Measurements from ENCODE around the gene TOP3A.

The TOP3A gene

DNA sequence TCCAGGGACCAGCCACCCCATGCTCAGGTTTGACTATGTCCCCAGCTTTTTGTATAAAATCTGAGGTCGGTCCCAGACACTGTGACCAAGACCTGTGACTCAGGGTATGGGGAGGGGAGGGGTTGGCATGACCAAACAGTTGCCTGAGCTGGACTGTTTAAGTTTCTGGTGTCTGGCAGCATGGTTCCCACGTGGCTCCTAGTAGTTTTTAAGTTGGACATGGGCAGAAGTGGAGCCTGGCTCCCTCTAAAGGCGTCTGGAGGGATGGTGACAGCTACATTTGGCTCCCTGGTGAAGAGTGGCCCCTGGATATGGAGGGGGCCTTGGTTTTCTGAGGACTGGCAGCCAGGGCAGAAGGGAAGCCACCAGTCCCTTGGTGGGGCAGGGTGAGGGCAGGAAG lies 8.2 kb upstream of the TOP3A start:
- TF ChIP-seq EGR1 (IDR thresholded peaks at IDR 0.05) (no peak), CREB1 (IDR thresholded peaks at IDR 0.05; ENCODE audit: low read depth) (no peak), TAF1 (IDR thresholded peaks at IDR 0.05; ENCODE audit: low read depth) (no peak), RAD21 (IDR thresholded peaks at IDR 0.05; ENCODE audit: low read depth) (no peak)
- TF ChIP-seq, protein P1, sequence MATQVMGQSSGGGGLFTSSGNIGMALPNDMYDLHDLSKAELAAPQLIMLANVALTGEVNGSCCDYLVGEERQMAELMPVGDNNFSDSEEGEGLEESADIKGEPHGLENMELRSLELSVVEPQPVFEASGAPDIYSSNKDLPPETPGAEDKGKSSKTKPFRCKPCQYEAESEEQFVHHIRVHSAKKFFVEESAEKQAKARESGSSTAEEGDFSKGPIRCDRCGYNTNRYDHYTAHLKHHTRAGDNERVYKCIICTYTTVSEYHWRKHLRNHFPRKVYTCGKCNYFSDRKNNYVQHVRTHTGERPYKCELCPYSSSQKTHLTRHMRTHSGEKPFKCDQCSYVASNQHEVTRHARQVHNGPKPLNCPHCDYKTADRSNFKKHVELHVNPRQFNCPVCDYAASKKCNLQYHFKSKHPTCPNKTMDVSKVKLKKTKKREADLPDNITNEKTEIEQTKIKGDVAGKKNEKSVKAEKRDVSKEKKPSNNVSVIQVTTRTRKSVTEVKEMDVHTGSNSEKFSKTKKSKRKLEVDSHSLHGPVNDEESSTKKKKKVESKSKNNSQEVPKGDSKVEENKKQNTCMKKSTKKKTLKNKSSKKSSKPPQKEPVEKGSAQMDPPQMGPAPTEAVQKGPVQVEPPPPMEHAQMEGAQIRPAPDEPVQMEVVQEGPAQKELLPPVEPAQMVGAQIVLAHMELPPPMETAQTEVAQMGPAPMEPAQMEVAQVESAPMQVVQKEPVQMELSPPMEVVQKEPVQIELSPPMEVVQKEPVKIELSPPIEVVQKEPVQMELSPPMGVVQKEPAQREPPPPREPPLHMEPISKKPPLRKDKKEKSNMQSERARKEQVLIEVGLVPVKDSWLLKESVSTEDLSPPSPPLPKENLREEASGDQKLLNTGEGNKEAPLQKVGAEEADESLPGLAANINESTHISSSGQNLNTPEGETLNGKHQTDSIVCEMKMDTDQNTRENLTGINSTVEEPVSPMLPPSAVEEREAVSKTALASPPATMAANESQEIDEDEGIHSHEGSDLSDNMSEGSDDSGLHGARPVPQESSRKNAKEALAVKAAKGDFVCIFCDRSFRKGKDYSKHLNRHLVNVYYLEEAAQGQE (IDR thresholded peaks at IDR 0.05; ENCODE audit: low read depth), result no peak
- TF ChIP-seq, protein P2, sequence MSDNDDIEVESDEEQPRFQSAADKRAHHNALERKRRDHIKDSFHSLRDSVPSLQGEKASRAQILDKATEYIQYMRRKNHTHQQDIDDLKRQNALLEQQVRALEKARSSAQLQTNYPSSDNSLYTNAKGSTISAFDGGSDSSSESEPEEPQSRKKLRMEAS (IDR thresholded peaks at IDR 0.05), result no peak
- TF ChIP-seq, protein P3, sequence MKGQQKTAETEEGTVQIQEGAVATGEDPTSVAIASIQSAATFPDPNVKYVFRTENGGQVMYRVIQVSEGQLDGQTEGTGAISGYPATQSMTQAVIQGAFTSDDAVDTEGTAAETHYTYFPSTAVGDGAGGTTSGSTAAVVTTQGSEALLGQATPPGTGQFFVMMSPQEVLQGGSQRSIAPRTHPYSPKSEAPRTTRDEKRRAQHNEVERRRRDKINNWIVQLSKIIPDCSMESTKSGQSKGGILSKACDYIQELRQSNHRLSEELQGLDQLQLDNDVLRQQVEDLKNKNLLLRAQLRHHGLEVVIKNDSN (IDR thresholded peaks at IDR 0.05), result no peak

DNA sequence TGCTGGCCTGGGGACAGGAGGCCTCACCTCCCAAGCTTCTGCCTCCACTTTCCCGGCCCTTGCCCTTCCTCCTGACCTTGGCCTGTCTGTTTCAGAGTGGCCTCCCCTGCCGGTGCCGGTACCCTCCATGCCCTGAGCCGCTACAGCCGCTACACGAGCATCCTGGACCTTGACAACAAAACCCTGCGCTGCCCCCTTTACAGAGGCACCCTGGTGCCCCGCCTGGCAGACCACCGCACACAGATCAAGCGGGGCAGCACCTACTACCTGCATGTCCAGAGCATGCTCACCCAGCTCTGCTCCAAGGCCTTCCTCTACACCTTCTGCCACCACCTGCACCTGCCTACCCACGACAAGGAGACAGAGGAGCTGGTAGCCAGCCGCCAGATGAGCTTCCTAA lies 7.7 kb upstream of the TOP3A start:
- no peak for TF ChIP-seq CREB1 (IDR thresholded peaks at IDR 0.05; ENCODE audit: low read depth)
- TF ChIP-seq, protein P1 (IDR thresholded peaks at IDR 0.05; ENCODE audit: low read depth), result no peak
- TF ChIP-seq FOXM1 (IDR thresholded peaks at IDR 0.05; ENCODE audit: borderline replicate concordance, low read depth), result no peak
- TF ChIP-seq NFIC (IDR thresholded peaks at IDR 0.05), result no peak
- no peak for TF ChIP-seq EGR1 (IDR thresholded peaks at IDR 0.05)
- TF ChIP-seq TEAD4 (IDR thresholded peaks at IDR 0.05), result no peak
- no peak for TF ChIP-seq EP300 (IDR thresholded peaks at IDR 0.05; ENCODE audit: borderline replicate concordance)
- TF ChIP-seq, protein P3 (IDR thresholded peaks at IDR 0.05), result no peak
- no peak for TF ChIP-seq RAD21 (IDR thresholded peaks at IDR 0.05; ENCODE audit: low read depth)

DNA sequence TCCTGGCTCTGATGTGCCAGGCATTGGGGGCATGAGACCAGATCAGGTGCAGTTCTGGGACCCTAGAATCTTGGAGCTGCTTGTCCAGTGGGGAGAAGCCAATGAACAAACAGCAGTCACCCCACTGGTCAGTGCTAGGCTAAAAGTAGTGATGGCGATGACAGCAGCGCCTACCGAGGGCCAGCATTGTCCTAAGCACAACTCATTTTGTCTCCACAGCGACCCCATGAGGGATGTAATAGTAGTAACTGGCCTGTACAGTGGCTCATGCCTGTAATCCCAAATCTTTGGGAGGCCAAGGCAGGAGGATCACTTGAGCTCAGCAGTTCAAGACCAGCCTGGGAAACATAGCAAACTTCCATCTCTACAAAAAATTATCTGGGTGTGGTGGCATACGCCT lies 6.5 kb upstream of the TOP3A start:
- TF ChIP-seq YY1 (IDR thresholded peaks at IDR 0.05; ENCODE audit: low read depth) (no peak), NFIC (IDR thresholded peaks at IDR 0.05) (no peak), ZBTB7A (IDR thresholded peaks at IDR 0.05; ENCODE audit: low read depth) (no peak), EP300 (IDR thresholded peaks at IDR 0.05; ENCODE audit: borderline replicate concordance) (no peak), RAD21 (IDR thresholded peaks at IDR 0.05; ENCODE audit: low read depth) (no peak), CEBPB (IDR thresholded peaks at IDR 0.05) (no peak), TEAD4 (IDR thresholded peaks at IDR 0.05) (no peak), TAF1 (IDR thresholded peaks at IDR 0.05; ENCODE audit: low read depth) (no peak), FOXM1 (IDR thresholded peaks at IDR 0.05; ENCODE audit: borderline replicate concordance, low read depth) (no peak), EGR1 (IDR thresholded peaks at IDR 0.05) (no peak), TCF12 (IDR thresholded peaks at IDR 0.05; ENCODE audit: low read depth) (no peak), CREB1 (IDR thresholded peaks at IDR 0.05; ENCODE audit: low read depth) (no peak)
- TF ChIP-seq, protein P2 (IDR thresholded peaks at IDR 0.05), result no peak
- TF ChIP-seq, protein P1 (IDR thresholded peaks at IDR 0.05; ENCODE audit: low read depth), result no peak
- TF ChIP-seq, protein P3 (IDR thresholded peaks at IDR 0.05), result no peak

DNA sequence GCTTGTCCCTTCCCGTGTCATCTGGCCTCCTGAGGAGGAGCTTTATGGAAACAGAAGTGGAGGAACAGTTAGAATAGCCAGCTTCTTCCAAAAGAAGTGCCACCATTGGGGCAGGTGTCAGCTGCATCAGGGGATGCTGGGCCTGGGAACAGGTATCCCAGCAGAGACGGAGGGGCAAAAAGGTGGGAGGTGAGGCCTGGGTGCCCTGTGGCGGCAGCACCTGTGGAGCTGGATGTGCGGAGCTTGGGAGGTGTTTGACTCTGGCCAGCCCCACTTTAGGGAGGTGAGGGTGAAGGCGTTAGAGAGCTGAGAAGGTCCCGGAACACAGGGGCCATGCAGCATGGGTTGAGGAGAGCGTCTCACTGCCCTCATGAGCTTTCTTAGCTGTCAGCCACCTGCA lies 5.5 kb upstream of the TOP3A start:
- TF ChIP-seq TEAD4 (IDR thresholded peaks at IDR 0.05), result no peak
- TF ChIP-seq CEBPB (IDR thresholded peaks at IDR 0.05), result no peak
- no peak for TF ChIP-seq FOXM1 (IDR thresholded peaks at IDR 0.05; ENCODE audit: borderline replicate concordance, low read depth)
- TF ChIP-seq, protein P3 (IDR thresholded peaks at IDR 0.05), result no peak
- TF ChIP-seq YY1 (IDR thresholded peaks at IDR 0.05; ENCODE audit: low read depth), result no peak
- no peak for TF ChIP-seq EGR1 (IDR thresholded peaks at IDR 0.05)
- TF ChIP-seq, protein P1 (IDR thresholded peaks at IDR 0.05; ENCODE audit: low read depth), result no peak
- TF ChIP-seq NFIC (IDR thresholded peaks at IDR 0.05), result no peak
- TF ChIP-seq EP300 (IDR thresholded peaks at IDR 0.05; ENCODE audit: borderline replicate concordance), result no peak
- no peak for TF ChIP-seq CREB1 (IDR thresholded peaks at IDR 0.05; ENCODE audit: low read depth)
- TF ChIP-seq ZBTB7A (IDR thresholded peaks at IDR 0.05; ENCODE audit: low read depth), result no peak
- no peak for TF ChIP-seq TCF12 (IDR thresholded peaks at IDR 0.05; ENCODE audit: low read depth)
- TF ChIP-seq, protein P2 (IDR thresholded peaks at IDR 0.05), result no peak
- TF ChIP-seq RAD21 (IDR thresholded peaks at IDR 0.05; ENCODE audit: low read depth), result no peak
- TF ChIP-seq TAF1 (IDR thresholded peaks at IDR 0.05; ENCODE audit: low read depth), result no peak

All from Ishikawa (cell line).